Caco-2 (cell line): ENCODE data around the gene PYM1. TPM values are rescaled to one million over a fixed set of nuclear protein-coding genes. Genes with fewer than 3 reads are reported as not detected.

ENCODE experiments used
- BruUV-seq: library from RNA; stranded (reverse); fragments of 400-500 nt; replicated peaks from 2 replicates; lab custom pipeline; 2021; lab: Mats Ljungman, UMichigan
- CTCF ChIA-PET: fragments of 300-600 bp; sonication (Branson Sonifier 250); formaldehyde crosslinking; loops from one replicate; lab custom pipeline; 2022; ENCODE audit warnings: antibody characterized with exemption; lab: Charles Lee
- POLR2A ChIA-PET: fragments of 300-600 bp; sonication (Branson Sonifier 250); formaldehyde crosslinking; loops from one replicate; lab custom pipeline; 2022; ENCODE audit warnings: antibody characterized with exemption; lab: Charles Lee
- DNase-seq, 2 experiments: peaks; one replicate each; pipeline versions ENCODE4 v3.0.0 to v3.0.0-alpha.2; 2020 to 2022
- H3K27me3 ChIP-seq: replicated peaks from 2 replicates; pipeline ENCODE4 v1.6.0; 2011; ENCODE audit warnings: low read length; ENCODE audit not compliant: control insufficient read depth, insufficient read depth
- H3K36me3 ChIP-seq: 2 replicates; pipeline ENCODE4 v1.5.1; 2011; ENCODE audit warnings: low read length; ENCODE audit not compliant: control insufficient read depth, insufficient read depth
- H3K4me1 ChIP-seq: fragments of 250-450 bp; sonication (Bioruptor Pico); 2 replicates; pipeline ENCODE4 v1.5.1; 2020; ENCODE audit warnings: mild to moderate bottlenecking
- H3K4me3 ChIP-seq: 2 replicates; pipeline ENCODE4 v1.5.1; 2011; ENCODE audit warnings: low read depth, mild to moderate bottlenecking, control low read depth, low read length
- H3K9me3 ChIP-seq: fragments of 250-450 bp; sonication (Bioruptor Pico); 2 replicates; pipeline ENCODE4 v1.5.1; 2020; ENCODE audit warnings: mild to moderate bottlenecking, moderate library complexity
- H3K27ac Mint-ChIP-seq: one replicate; pipeline ENCODE4 v1.8.0; 2022; ENCODE audit warnings: mixed read lengths; ENCODE audit not compliant: unreplicated experiment
- H3K27me3 Mint-ChIP-seq: one replicate; pipeline ENCODE4 v1.8.0; 2022; ENCODE audit warnings: mixed read lengths; ENCODE audit not compliant: insufficient read depth, unreplicated experiment
- H3K36me3 Mint-ChIP-seq: one replicate; pipeline ENCODE4 v1.8.0; 2022; ENCODE audit warnings: mild to moderate bottlenecking, mixed read lengths; ENCODE audit not compliant: insufficient read depth, unreplicated experiment
- H3K4me1 Mint-ChIP-seq: one replicate; pipeline ENCODE4 v1.8.0; 2022; ENCODE audit warnings: low read depth, mixed read lengths; ENCODE audit not compliant: unreplicated experiment
- H3K4me3 Mint-ChIP-seq: one replicate; pipeline ENCODE4 v1.8.0; 2022; ENCODE audit warnings: mild to moderate bottlenecking, moderate library complexity, mixed read lengths; ENCODE audit not compliant: unreplicated experiment
- H3K9me3 Mint-ChIP-seq: one replicate; pipeline ENCODE4 v1.8.0; 2022; ENCODE audit warnings: mixed read lengths; ENCODE audit not compliant: unreplicated experiment
- intact Hi-C: fragments of 100-400 bp; cut with micrococcal nuclease; formaldehyde crosslinking; loops from one replicate; pipeline ENCODE4 v1.10.0; 2022; ENCODE audit not compliant: unreplicated experiment
- total RNA-seq: library from RNA; stranded (reverse); gene quantifications from 2 replicates; pipeline ENCODE4 v1.2.3, GENCODE V29; 2022
- TF ChIP-seq, protein P1 (sequence below), 2 experiments: fragments of 200-600 bp in 1 of 2; IDR thresholded peaks; 1 replicate in 1 of 2; 2 replicates in 1 of 2; pipeline versions ENCODE4 v1.5.1 to v1.8.0; 2011 to 2022; ENCODE audit warnings: antibody characterized with exemption in 1 of 2, control low read depth in 1 of 2, inconsistent platforms in 1 of 2, low read depth in 1 of 2, low read length in 1 of 2, mild to moderate bottlenecking in 1 of 2, moderate library complexity in 1 of 2; ENCODE audit not compliant: insufficient read depth in 1 of 2, severe bottlenecking in 1 of 2, unreplicated experiment in 1 of 2

Gene PYM1
- total RNA-seq, 1 experiment from 2014 or later = 47.2 TPM

- CTCF ChIA-PET = no interaction called here
Measured at GRCh38 chr12:55934773-55935172, 7.1 kb upstream of the PYM1 start.

DNA sequence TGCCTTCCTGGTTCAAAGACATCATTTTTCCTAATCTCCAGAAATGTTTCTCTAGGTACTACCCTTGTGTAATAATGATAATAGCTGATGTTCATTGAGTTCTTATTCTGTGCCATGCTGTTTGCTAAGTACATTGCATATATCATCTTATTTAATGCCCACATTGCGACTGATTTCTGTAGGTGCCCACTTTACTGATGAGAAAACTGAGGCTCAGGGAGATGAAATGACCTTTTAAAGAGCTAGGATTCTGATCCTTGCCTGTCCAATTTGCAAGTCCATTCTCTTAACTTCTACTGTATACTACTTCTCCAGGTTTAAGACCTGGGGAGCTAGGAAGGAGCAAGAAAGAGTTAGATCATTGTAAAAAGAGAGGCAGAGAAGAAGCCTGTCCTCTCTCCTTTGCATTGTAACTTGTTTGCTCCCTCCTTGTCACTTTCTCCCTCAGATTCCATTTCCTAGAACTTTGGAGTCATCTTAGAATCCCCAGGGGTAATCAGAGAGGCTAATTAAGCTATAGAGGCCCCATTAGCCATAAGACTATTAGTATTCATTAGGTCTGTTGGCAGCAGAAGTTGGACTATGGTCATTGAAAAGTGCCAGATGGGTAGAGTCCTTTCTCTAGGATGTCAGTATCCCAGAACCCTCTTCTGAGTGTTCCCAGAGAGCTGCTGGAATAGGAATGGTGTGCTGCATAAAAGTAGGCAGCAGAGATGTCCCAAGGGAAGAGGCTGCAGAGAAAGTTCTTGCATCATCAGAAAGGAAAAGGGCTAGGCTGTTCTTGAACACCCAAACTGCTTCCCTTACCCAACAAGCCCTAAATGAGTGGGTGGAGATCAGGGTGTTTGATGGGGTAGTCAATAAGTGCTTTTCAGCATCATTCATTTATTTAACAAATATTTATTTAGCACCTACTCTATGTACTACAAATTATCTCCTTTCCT is 6.4 kb upstream of the PYM1 start:
- intact Hi-C loops = loop anchor here (5.0 kb wide), 1 partner anchor 93 kb away; no protein-coding TSS in a partner anchor
- no TSS peak for BruUV-seq
- Histone ChIP-seq H3K4me3 (no peak overlapping the region), H3K9me3 (no peaks in the 10 kb centered on the region), H3K4me1 (peaks cover 29% of the 10 kb centered on the region), H3K36me3 (no peaks in the 10 kb centered on the region), H3K27me3 (no peaks in the 10 kb centered on the region)
- no peaks in the 10 kb centered on the region for H3K9me3 Mint-ChIP-seq
- no peak overlapping the region for H3K27ac Mint-ChIP-seq
- TF ChIP-seq, protein P1, sequence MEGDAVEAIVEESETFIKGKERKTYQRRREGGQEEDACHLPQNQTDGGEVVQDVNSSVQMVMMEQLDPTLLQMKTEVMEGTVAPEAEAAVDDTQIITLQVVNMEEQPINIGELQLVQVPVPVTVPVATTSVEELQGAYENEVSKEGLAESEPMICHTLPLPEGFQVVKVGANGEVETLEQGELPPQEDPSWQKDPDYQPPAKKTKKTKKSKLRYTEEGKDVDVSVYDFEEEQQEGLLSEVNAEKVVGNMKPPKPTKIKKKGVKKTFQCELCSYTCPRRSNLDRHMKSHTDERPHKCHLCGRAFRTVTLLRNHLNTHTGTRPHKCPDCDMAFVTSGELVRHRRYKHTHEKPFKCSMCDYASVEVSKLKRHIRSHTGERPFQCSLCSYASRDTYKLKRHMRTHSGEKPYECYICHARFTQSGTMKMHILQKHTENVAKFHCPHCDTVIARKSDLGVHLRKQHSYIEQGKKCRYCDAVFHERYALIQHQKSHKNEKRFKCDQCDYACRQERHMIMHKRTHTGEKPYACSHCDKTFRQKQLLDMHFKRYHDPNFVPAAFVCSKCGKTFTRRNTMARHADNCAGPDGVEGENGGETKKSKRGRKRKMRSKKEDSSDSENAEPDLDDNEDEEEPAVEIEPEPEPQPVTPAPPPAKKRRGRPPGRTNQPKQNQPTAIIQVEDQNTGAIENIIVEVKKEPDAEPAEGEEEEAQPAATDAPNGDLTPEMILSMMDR (IDR thresholded peaks at IDR 0.05; ENCODE audit: insufficient read depth in 1 of 2, low read depth in 1 of 2, low read length in 1 of 2, severe bottlenecking in 1 of 2, unreplicated experiment in 1 of 2) = no peak
- ChIA-PET CTCF (no interaction called here), POLR2A (interaction anchor here (1.2 kb wide), 1 partner anchor 40 kb away, joined by 3 read pairs; the partner anchor contains the start of gene RAB5B)
- H3K36me3 Mint-ChIP-seq = peaks cover 10% of the 10 kb centered on the region
- no peak for DNase-seq
- H3K27me3 Mint-ChIP-seq = no peaks in the 10 kb centered on the region
- peaks cover 17% of the 10 kb centered on the region for H3K4me1 Mint-ChIP-seq
- H3K4me3 Mint-ChIP-seq = no peak overlapping the region

More at GRCh38 chr12:55934773-55935172, 7.1 kb upstream of the PYM1 start:
- H3K4me1 ChIP-seq = peaks cover 28% of the 10 kb centered on the region
- H3K4me3 Mint-ChIP-seq = no peak overlapping the region
- BruUV-seq = no TSS peak
- DNase-seq = no peak
- H3K27me3 Mint-ChIP-seq = no peaks in the 10 kb centered on the region
- intact Hi-C loops = loop anchor here (5.0 kb wide), 1 partner anchor 93 kb away; no protein-coding TSS in a partner anchor
- no peak overlapping the region for H3K4me3 ChIP-seq
- H3K27me3 ChIP-seq = no peaks in the 10 kb centered on the region
- H3K9me3 Mint-ChIP-seq = no peaks in the 10 kb centered on the region
- peaks cover 10% of the 10 kb centered on the region for H3K36me3 Mint-ChIP-seq
- POLR2A ChIA-PET = no interaction called here
- H3K27ac Mint-ChIP-seq = no peak overlapping the region
- H3K9me3 ChIP-seq = no peaks in the 10 kb centered on the region
- no peaks in the 10 kb centered on the region for H3K36me3 ChIP-seq
- TF ChIP-seq, protein P1 (IDR thresholded peaks at IDR 0.05; ENCODE audit: insufficient read depth in 1 of 2, low read depth in 1 of 2, low read length in 1 of 2, severe bottlenecking in 1 of 2, unreplicated experiment in 1 of 2) = no peak
- peaks cover 17% of the 10 kb centered on the region for H3K4me1 Mint-ChIP-seq

- Mint-ChIP-seq H3K27me3 (no peaks in the 10 kb centered on the region), H3K27ac (no peak overlapping the region), H3K9me3 (no peaks in the 10 kb centered on the region), H3K4me3 (no peak overlapping the region), H3K4me1 (peaks cover 18% of the 10 kb centered on the region), H3K36me3 (peaks cover 10% of the 10 kb centered on the region)
- POLR2A ChIA-PET = interaction anchor here (1.2 kb wide), 1 partner anchor 41 kb away, joined by 3 read pairs; the partner anchor contains the start of gene RAB5B
- DNase-seq = no peak
- intact Hi-C loops = loop anchor here (5.0 kb wide), 1 partner anchor 94 kb away; no protein-coding TSS in a partner anchor
- CTCF ChIA-PET = no interaction called here
- TF ChIP-seq, protein P1 (IDR thresholded peaks at IDR 0.05; ENCODE audit: insufficient read depth in 1 of 2, low read depth in 1 of 2, low read length in 1 of 2, severe bottlenecking in 1 of 2, unreplicated experiment in 1 of 2) = no peak
- Histone ChIP-seq H3K4me3 (no peak overlapping the region), H3K4me1 (peaks cover 33% of the 10 kb centered on the region), H3K27me3 (no peaks in the 10 kb centered on the region), H3K36me3 (no peaks in the 10 kb centered on the region), H3K9me3 (no peaks in the 10 kb centered on the region)
- no TSS peak for BruUV-seq
Measured at GRCh38 chr12:55933169-55933798, 5.6 kb upstream of the PYM1 start.
